ENCODE data around the gene SCRG1. TPM values are rescaled to one million over a fixed set of nuclear protein-coding genes. Genes with fewer than 3 reads are reported as not detected.
A peak's percentile ranks its signal among the peaks of the same experiment; 100 is the strongest.

SCRG1 gene
- total and polyA plus RNA-seq, 4 donors: 13.7 to 45.2 (median 24.8) TPM

GRCh38 chr4:173417833-173418232, 18.9 kb upstream of the SCRG1 start:
- H3K27ac ChIP-seq (ENCODE audit: low read depth in 1 of 2, low read length in 2 of 2): no peak overlapping the region
- peaks cover 0 to 1% of the 10 kb centered on the region in 2 donors for H3K4me1 ChIP-seq (ENCODE audit: control insufficient read depth in 1 of 2, insufficient read depth in 2 of 2, low read length in 2 of 2)
- no peaks in the 10 kb centered on the region for H3K9me3 ChIP-seq (ENCODE audit: control insufficient read depth, low read length)
- no peaks in the 10 kb centered on the region for H3K36me3 ChIP-seq (ENCODE audit: control insufficient read depth in 1 of 2, insufficient read depth in 2 of 2, low read length in 1 of 2)
- no peaks in the 10 kb centered on the region for H3K27me3 ChIP-seq (ENCODE audit: control insufficient read depth in 1 of 2, insufficient read depth in 2 of 2, low read length in 1 of 2)
- intact Hi-C loops (cut with DNase I): loop anchor here (2.0 to 5.0 kb wide), 3 partner anchors 46 to 101 kb away; partner anchors contain the start of gene SAP30 (in 1 of the 2)
- no peak for ATAC-seq (ENCODE audit: low FRiP score)
- DNase-seq: no peak
- H3K4me3 ChIP-seq (ENCODE audit: low read length in 2 of 2): no peak overlapping the region

- Histone ChIP-seq H3K36me3 (ENCODE audit: control insufficient read depth in 1 of 2, insufficient read depth in 2 of 2, low read length in 1 of 2) (no peaks in the 10 kb centered on the region), H3K4me1 (ENCODE audit: control insufficient read depth in 1 of 2, insufficient read depth in 2 of 2, low read length in 2 of 2) (peaks cover 0 to 1% of the 10 kb centered on the region in 2 donors), H3K27me3 (ENCODE audit: control insufficient read depth in 1 of 2, insufficient read depth in 2 of 2, low read length in 1 of 2) (no peaks in the 10 kb centered on the region), H3K9me3 (ENCODE audit: control insufficient read depth, low read length) (no peaks in the 10 kb centered on the region), H3K27ac (ENCODE audit: low read depth in 1 of 2, low read length in 2 of 2) (no peak overlapping the region), H3K4me3 (ENCODE audit: low read length in 2 of 2) (no peak overlapping the region)
- WGBS, 2 donors: 87 to 91% methylated on average over 26 of the region's 26 CpGs
- ATAC-seq (ENCODE audit: low FRiP score) (peak; percentile 58), DNase-seq (peak; percentile 79 to 81)
- intact Hi-C loops (cut with DNase I): loop anchor here in 1 of 2 donors (2.0 to 5.0 kb wide), 2 partner anchors 44 to 99 kb away; partner anchors contain the start of gene SAP30
Measured at GRCh38 chr4:173415885-173416653, 17.2 kb upstream of the SCRG1 start.

GRCh38 chr4:173415092-173415491, 16.2 kb upstream of the SCRG1 start:
- intact Hi-C loops (cut with DNase I): loop anchor here in 1 of 2 donors (5.0 kb wide), 1 partner anchor 43 kb away; the partner anchor contains the start of gene SAP30

GRCh38 chr4:173414456-173414855, 15.5 kb upstream of the SCRG1 start:
- intact Hi-C loops (cut with DNase I): loop anchor here in 1 of 2 donors (5.0 kb wide), 1 partner anchor 37 kb away; no protein-coding TSS in a partner anchor

More at GRCh38 chr4:173415092-173415491, 16.2 kb upstream of the SCRG1 start:
- H3K9me3 ChIP-seq (ENCODE audit: control insufficient read depth, low read length): no peaks in the 10 kb centered on the region
- H3K4me1 ChIP-seq (ENCODE audit: control insufficient read depth in 1 of 2, insufficient read depth in 2 of 2, low read length in 2 of 2): no peaks in the 10 kb centered on the region
- no peak for DNase-seq
- no peak overlapping the region for H3K27ac ChIP-seq (ENCODE audit: low read depth in 1 of 2, low read length in 2 of 2)
- H3K27me3 ChIP-seq (ENCODE audit: control insufficient read depth in 1 of 2, insufficient read depth in 2 of 2, low read length in 1 of 2): no peaks in the 10 kb centered on the region
- no peaks in the 10 kb centered on the region for H3K36me3 ChIP-seq (ENCODE audit: control insufficient read depth in 1 of 2, insufficient read depth in 2 of 2, low read length in 1 of 2)
- H3K4me3 ChIP-seq (ENCODE audit: low read length in 2 of 2): no peak overlapping the region
- ATAC-seq (ENCODE audit: low FRiP score): no peak
- WGBS, 2 donors: 89 to 97% methylated on average over 3 of the region's 3 CpGs

GRCh38 chr4:173413036-173413435, 14.1 kb upstream of the SCRG1 start:
- Histone ChIP-seq H3K4me1 (ENCODE audit: control insufficient read depth in 1 of 2, insufficient read depth in 2 of 2, low read length in 2 of 2) (no peaks in the 10 kb centered on the region), H3K27ac (ENCODE audit: low read depth in 1 of 2, low read length in 2 of 2) (no peak overlapping the region), H3K4me3 (ENCODE audit: low read length in 2 of 2) (no peak overlapping the region), H3K36me3 (ENCODE audit: control insufficient read depth in 1 of 2, insufficient read depth in 2 of 2, low read length in 1 of 2) (no peaks in the 10 kb centered on the region), H3K27me3 (ENCODE audit: control insufficient read depth in 1 of 2, insufficient read depth in 2 of 2, low read length in 1 of 2) (no peaks in the 10 kb centered on the region), H3K9me3 (ENCODE audit: control insufficient read depth, low read length) (no peaks in the 10 kb centered on the region)
- no peak for DNase-seq
- intact Hi-C loops (cut with DNase I): loop anchor here in 1 of 2 donors (5.0 kb wide), 1 partner anchor 36 kb away; no protein-coding TSS in a partner anchor
- no peak for ATAC-seq (ENCODE audit: low FRiP score)
- WGBS, 2 donors: 66 to 81% methylated on average over 1 of the region's 1 CpG

More at GRCh38 chr4:173414456-173414855, 15.5 kb upstream of the SCRG1 start:
- no peak for ATAC-seq (ENCODE audit: low FRiP score)
- no peaks in the 10 kb centered on the region for H3K36me3 ChIP-seq (ENCODE audit: control insufficient read depth in 1 of 2, insufficient read depth in 2 of 2, low read length in 1 of 2)
- no peaks in the 10 kb centered on the region for H3K27me3 ChIP-seq (ENCODE audit: control insufficient read depth in 1 of 2, insufficient read depth in 2 of 2, low read length in 1 of 2)
- H3K9me3 ChIP-seq (ENCODE audit: control insufficient read depth, low read length): no peaks in the 10 kb centered on the region
- no peaks in the 10 kb centered on the region for H3K4me1 ChIP-seq (ENCODE audit: control insufficient read depth in 1 of 2, insufficient read depth in 2 of 2, low read length in 2 of 2)
- H3K4me3 ChIP-seq (ENCODE audit: low read length in 2 of 2): no peak overlapping the region
- 81 to 87% methylated on average over 3 of the region's 3 CpGs for WGBS, 2 donors
- no peak for DNase-seq
- H3K27ac ChIP-seq (ENCODE audit: low read depth in 1 of 2, low read length in 2 of 2): no peak overlapping the region

GRCh38 chr4:173411106-173411693, 12.3 kb upstream of the SCRG1 start:
- Histone ChIP-seq H3K4me1 (ENCODE audit: control insufficient read depth in 1 of 2, insufficient read depth in 2 of 2, low read length in 2 of 2) (no peaks in the 10 kb centered on the region), H3K27me3 (ENCODE audit: control insufficient read depth in 1 of 2, insufficient read depth in 2 of 2, low read length in 1 of 2) (no peaks in the 10 kb centered on the region), H3K4me3 (ENCODE audit: low read length in 2 of 2) (no peak overlapping the region), H3K36me3 (ENCODE audit: control insufficient read depth in 1 of 2, insufficient read depth in 2 of 2, low read length in 1 of 2) (no peaks in the 10 kb centered on the region), H3K27ac (ENCODE audit: low read depth in 1 of 2, low read length in 2 of 2) (no peak overlapping the region), H3K9me3 (ENCODE audit: control insufficient read depth, low read length) (no peaks in the 10 kb centered on the region)
- 62 to 66% methylated on average over 4 of the region's 4 CpGs for WGBS, 2 donors
- intact Hi-C loops (cut with DNase I): loop anchor here in 1 of 2 donors (5.0 kb wide), 1 partner anchor 34 kb away; no protein-coding TSS in a partner anchor
- ATAC-seq (ENCODE audit: low FRiP score) (no peak), DNase-seq (no peak)

GRCh38 chr4:173410079-173410478, 11.2 kb upstream of the SCRG1 start:
- intact Hi-C loops (cut with DNase I): loop anchor here in 1 of 2 donors (5.0 kb wide), 1 partner anchor 33 kb away; no protein-coding TSS in a partner anchor
- Histone ChIP-seq H3K4me3 (ENCODE audit: low read length in 2 of 2) (no peak overlapping the region), H3K4me1 (ENCODE audit: control insufficient read depth in 1 of 2, insufficient read depth in 2 of 2, low read length in 2 of 2) (no peaks in the 10 kb centered on the region), H3K27ac (ENCODE audit: low read depth in 1 of 2, low read length in 2 of 2) (no peak overlapping the region), H3K27me3 (ENCODE audit: control insufficient read depth in 1 of 2, insufficient read depth in 2 of 2, low read length in 1 of 2) (no peaks in the 10 kb centered on the region), H3K36me3 (ENCODE audit: control insufficient read depth in 1 of 2, insufficient read depth in 2 of 2, low read length in 1 of 2) (no peaks in the 10 kb centered on the region), H3K9me3 (ENCODE audit: control insufficient read depth, low read length) (no peaks in the 10 kb centered on the region)
- WGBS, 2 donors: 43 to 50% methylated on average over 2 of the region's 2 CpGs
- ATAC-seq (ENCODE audit: low FRiP score) (no peak), DNase-seq (no peak)

GRCh38 chr4:173405840-173406606, 7.1 kb upstream of the SCRG1 start:
- intact Hi-C loops (cut with DNase I): no loop called here
- no peaks in the 10 kb centered on the region for H3K36me3 ChIP-seq (ENCODE audit: control insufficient read depth in 1 of 2, insufficient read depth in 2 of 2, low read length in 1 of 2)
- WGBS, 2 donors: 91 to 93% methylated on average over 4 of the region's 4 CpGs
- DNase-seq (no peak), ATAC-seq (ENCODE audit: low FRiP score) (no peak)
- H3K9me3 ChIP-seq (ENCODE audit: control insufficient read depth, low read length): no peaks in the 10 kb centered on the region
- no peak overlapping the region for H3K4me3 ChIP-seq (ENCODE audit: low read length in 2 of 2)
- no peak overlapping the region for H3K27ac ChIP-seq (ENCODE audit: low read depth in 1 of 2, low read length in 2 of 2)
- H3K27me3 ChIP-seq (ENCODE audit: control insufficient read depth in 1 of 2, insufficient read depth in 2 of 2, low read length in 1 of 2): no peaks in the 10 kb centered on the region
- H3K4me1 ChIP-seq (ENCODE audit: control insufficient read depth in 1 of 2, insufficient read depth in 2 of 2, low read length in 2 of 2): peaks cover 2 to 5% of the 10 kb centered on the region in 2 donors
